Body of pancreas (tissue), 4 donors: ENCODE data around the gene ZNF530.

Source experiments
- POLR2A ChIP-seq, 3 donors: fragments of 450-650 bp; IDR thresholded peaks; one replicate each; pipeline ENCODE4 v1.6.1; 2016; ENCODE audit warnings: antibody characterized with exemption in 3 of 3, mild to moderate bottlenecking in 2 of 3
- TF ChIP-seq, protein P1 (sequence below), 7 experiments: fragments of 450-650 bp in 4 of 7; fragments of 200-600 bp in 3 of 7; sonication (generic) in 3 of 7; IDR thresholded peaks; one replicate each; pipeline ENCODE4 v1.5.1; 2016 to 2019; ENCODE audit warnings: antibody characterized with exemption in 7 of 7

DNA sequence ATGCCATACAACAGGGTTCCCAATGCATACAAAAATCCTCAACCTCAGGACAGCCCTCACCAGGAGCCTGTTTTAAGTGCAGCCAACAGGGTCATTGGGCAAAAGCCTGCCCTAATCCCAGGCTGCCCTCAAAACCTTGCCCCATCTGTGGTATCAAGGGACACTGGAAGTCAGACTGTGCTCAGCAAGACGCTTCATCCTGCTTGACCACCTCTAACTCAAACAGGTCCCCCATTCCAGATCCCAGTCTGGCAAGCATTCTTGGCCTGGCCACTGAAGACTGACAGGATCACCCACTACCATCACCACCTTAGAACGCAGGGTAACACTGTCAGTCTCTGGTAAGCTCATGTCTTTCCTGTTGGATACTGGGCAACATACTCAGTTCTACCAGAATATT, 54.0 kb downstream of the ZNF530 start:
- TF ChIP-seq, protein P1, sequence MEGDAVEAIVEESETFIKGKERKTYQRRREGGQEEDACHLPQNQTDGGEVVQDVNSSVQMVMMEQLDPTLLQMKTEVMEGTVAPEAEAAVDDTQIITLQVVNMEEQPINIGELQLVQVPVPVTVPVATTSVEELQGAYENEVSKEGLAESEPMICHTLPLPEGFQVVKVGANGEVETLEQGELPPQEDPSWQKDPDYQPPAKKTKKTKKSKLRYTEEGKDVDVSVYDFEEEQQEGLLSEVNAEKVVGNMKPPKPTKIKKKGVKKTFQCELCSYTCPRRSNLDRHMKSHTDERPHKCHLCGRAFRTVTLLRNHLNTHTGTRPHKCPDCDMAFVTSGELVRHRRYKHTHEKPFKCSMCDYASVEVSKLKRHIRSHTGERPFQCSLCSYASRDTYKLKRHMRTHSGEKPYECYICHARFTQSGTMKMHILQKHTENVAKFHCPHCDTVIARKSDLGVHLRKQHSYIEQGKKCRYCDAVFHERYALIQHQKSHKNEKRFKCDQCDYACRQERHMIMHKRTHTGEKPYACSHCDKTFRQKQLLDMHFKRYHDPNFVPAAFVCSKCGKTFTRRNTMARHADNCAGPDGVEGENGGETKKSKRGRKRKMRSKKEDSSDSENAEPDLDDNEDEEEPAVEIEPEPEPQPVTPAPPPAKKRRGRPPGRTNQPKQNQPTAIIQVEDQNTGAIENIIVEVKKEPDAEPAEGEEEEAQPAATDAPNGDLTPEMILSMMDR (IDR thresholded peaks at IDR 0.05), result no peak
- no peak for TF ChIP-seq POLR2A (IDR thresholded peaks at IDR 0.05)
